ENCODE measurements around the gene RAB21. TPM values are rescaled to one million over a fixed set of nuclear protein-coding genes. Genes with fewer than 3 reads are reported as not detected.
"Not testable (repeated sequence)": the region's sequence is repeated elsewhere in the genome, so short reads cannot be mapped to it uniquely, and the experiment has no call there.

The RAB21 gene
- total RNA-seq, 4 donors from 2014 or later, result 15.9 to 48.4 (median 29.9) TPM

DNA sequence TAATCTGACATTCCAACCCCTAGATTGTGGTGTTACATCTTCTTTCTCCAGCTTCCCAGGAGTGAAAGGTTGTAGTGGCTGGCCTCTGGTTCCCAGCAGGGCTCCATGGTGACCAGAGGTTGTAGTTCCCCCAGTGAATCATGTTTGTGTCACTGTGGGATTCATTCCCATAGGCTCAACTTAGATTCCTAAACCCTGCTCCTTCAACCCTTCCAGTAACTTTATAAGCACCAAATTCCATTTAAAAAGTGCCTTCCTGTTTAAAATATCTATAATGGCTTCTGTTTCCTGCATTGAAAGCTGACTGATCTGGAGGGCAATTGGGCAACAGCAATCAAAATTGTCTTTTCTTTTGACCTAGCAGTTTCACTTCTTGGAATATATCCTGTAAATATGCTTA lies 44.4 kb downstream of the RAB21 start:
- no peaks in the 10 kb centered on the region for H3K9me3 ChIP-seq
- no peak overlapping the region for H3K4me3 ChIP-seq
- no peaks in the 10 kb centered on the region for H3K4me1 ChIP-seq
- in situ Hi-C loops (cut with MboI; ENCODE audit: low pct_ligation_motif_present in 1 of 4, low pct_unique_long_range_greater_than_20kb in 1 of 4, low sequenced_read_pairs in 3 of 4), result no loop called here
- H3K36me3 ChIP-seq, result no peaks in the 10 kb centered on the region
- TF ChIP-seq POLR2A (IDR thresholded peaks at IDR 0.05) (no peak), POLR2AphosphoS5 (IDR thresholded peaks at IDR 0.05) (no peak), EP300 (IDR thresholded peaks at IDR 0.05; ENCODE audit: low read depth) (no peak)
- TF ChIP-seq, protein P1, sequence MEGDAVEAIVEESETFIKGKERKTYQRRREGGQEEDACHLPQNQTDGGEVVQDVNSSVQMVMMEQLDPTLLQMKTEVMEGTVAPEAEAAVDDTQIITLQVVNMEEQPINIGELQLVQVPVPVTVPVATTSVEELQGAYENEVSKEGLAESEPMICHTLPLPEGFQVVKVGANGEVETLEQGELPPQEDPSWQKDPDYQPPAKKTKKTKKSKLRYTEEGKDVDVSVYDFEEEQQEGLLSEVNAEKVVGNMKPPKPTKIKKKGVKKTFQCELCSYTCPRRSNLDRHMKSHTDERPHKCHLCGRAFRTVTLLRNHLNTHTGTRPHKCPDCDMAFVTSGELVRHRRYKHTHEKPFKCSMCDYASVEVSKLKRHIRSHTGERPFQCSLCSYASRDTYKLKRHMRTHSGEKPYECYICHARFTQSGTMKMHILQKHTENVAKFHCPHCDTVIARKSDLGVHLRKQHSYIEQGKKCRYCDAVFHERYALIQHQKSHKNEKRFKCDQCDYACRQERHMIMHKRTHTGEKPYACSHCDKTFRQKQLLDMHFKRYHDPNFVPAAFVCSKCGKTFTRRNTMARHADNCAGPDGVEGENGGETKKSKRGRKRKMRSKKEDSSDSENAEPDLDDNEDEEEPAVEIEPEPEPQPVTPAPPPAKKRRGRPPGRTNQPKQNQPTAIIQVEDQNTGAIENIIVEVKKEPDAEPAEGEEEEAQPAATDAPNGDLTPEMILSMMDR (IDR thresholded peaks at IDR 0.05), result no peak
- H3K27ac ChIP-seq, result no peak overlapping the region
- DNase-seq, result no peak
- H3K27me3 ChIP-seq, result no peaks in the 10 kb centered on the region
- intact Hi-C loops (cut with DNase I; ENCODE audit: low total_unique reads), result no loop called here

DNA sequence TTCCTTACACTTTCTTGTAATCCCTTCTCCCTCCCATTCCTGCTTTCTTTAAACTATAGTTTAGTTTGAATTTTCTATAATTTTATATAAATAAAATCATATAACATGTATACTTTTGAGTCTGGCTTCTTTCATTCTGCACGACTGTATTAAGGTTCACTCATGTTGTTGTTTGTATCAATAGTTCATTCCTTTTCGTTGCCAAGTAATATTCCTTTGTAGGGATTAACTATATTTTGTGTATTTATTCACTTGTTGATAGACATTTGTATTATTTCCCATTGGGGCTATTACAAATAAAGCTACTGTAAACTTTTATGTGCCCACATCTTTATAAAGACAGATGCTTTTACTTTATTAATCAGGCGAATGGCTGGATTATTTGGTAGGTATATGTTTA lies 45.5 kb downstream of the RAB21 start:
- no peaks in the 10 kb centered on the region for H3K27me3 ChIP-seq
- no peak overlapping the region for H3K4me3 ChIP-seq
- H3K9me3 ChIP-seq, result no peaks in the 10 kb centered on the region
- intact Hi-C loops (cut with DNase I; ENCODE audit: low total_unique reads), result no loop called here
- in situ Hi-C loops (cut with MboI; ENCODE audit: low pct_ligation_motif_present in 1 of 4, low pct_unique_long_range_greater_than_20kb in 1 of 4, low sequenced_read_pairs in 3 of 4), result no loop called here
- no peak for TF ChIP-seq POLR2A (IDR thresholded peaks at IDR 0.05)
- no peak for TF ChIP-seq POLR2AphosphoS5 (IDR thresholded peaks at IDR 0.05)
- no peak for TF ChIP-seq EP300 (IDR thresholded peaks at IDR 0.05; ENCODE audit: low read depth)
- TF ChIP-seq, protein P1 (IDR thresholded peaks at IDR 0.05), result no peak
- WGBS, 2 donors (ENCODE audit: low coverage in 1 of 2), result 86 to 92% methylated on average over 3 of the region's 3 CpGs
- no peak overlapping the region for H3K27ac ChIP-seq
- no peaks in the 10 kb centered on the region for H3K4me1 ChIP-seq
- H3K36me3 ChIP-seq, result no peaks in the 10 kb centered on the region
- DNase-seq, result no peak

DNA sequence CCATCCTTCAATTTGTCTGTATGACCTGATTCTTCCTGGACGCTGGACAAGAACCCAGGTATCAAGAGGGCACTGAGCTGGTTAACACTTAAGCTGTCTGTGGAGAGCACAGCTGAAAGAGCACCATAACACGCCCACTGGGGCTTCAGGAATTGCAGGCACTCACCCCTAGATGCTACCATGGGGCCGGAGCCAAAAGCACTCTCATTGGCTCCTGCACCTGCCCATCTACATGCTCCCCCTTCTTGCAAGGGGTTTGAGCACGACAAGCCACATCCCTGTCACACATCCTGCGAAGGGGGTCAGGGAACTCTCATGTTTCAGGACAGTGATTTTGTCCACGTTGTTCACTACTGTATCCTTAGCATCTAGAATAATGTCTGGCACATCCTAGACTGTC lies 49.8 kb downstream of the RAB21 start:
- Histone ChIP-seq H3K27ac (no peak overlapping the region), H3K36me3 (no peaks in the 10 kb centered on the region), H3K4me3 (no peak overlapping the region), H3K27me3 (peaks cover 5% of the 10 kb centered on the region), H3K9me3 (no peaks in the 10 kb centered on the region), H3K4me1 (no peaks in the 10 kb centered on the region)
- in situ Hi-C loops (cut with MboI; ENCODE audit: low pct_ligation_motif_present in 1 of 4, low pct_unique_long_range_greater_than_20kb in 1 of 4, low sequenced_read_pairs in 3 of 4), result no loop called here
- TF ChIP-seq POLR2AphosphoS5 (IDR thresholded peaks at IDR 0.05) (no peak), EP300 (IDR thresholded peaks at IDR 0.05; ENCODE audit: low read depth) (no peak), POLR2A (IDR thresholded peaks at IDR 0.05) (no peak)
- TF ChIP-seq, protein P1 (IDR thresholded peaks at IDR 0.05), result no peak
- intact Hi-C loops (cut with DNase I; ENCODE audit: low total_unique reads), result no loop called here
- 59 to 78% methylated on average over 4 to 6 of the region's 6 CpGs for WGBS, 2 donors (ENCODE audit: low coverage in 1 of 2)
- no peak for DNase-seq

DNA sequence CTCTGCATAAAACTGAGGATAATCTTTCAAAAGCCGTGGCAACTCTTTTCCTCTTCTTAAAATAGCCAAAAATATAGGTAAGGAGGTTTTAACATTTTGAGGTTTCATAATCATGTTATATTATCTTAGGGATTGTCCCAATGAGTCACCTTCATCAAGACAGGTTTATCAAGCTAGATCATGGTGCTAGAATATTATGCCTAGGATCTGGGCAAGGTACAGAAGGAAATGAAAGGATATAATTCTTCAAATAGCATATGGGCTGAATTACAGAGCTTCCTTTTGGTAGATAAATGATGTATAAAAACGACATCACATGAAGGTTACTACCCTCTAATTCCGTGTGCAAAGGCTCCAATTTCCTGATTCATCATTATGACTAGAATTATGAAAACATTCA lies 56.3 kb downstream of the RAB21 start:
- DNase-seq, result no peak
- no peaks in the 10 kb centered on the region for H3K4me1 ChIP-seq
- 40 to 41% methylated on average over 3 of the region's 3 CpGs for WGBS, 2 donors (ENCODE audit: low coverage in 1 of 2)

DNA sequence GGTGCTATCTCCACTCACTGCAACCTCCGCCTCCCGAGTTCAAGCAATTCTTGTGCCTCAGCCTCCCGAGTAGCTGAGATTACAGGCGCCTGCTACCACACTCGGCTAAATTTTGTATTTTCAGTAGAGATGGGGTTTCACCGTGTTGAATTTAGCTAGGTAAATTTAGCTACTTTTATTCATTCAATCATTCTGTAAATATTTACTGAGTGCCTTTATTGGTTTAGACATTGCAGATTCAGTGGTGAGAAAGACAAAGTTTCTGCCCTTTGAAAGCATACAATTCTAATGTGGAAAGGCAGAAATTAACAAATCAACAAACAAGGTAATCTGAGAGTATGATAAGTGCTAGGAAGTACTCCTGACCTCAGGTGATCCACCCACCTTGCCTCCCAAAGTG lies 60.6 kb downstream of the RAB21 start:
- DNase-seq; H3K9me3 ChIP-seq; in situ Hi-C loops (cut with MboI; ENCODE audit: low pct_ligation_motif_present in 1 of 4, low pct_unique_long_range_greater_than_20kb in 1 of 4, low sequenced_read_pairs in 3 of 4); intact Hi-C loops (cut with DNase I; ENCODE audit: low total_unique reads); H3K27ac ChIP-seq; H3K4me3 ChIP-seq; H3K27me3 ChIP-seq; H3K4me1 ChIP-seq; H3K36me3 ChIP-seq: not testable (repeated sequence)
- 20 to 63% methylated on average over 1 to 6 of the region's 6 CpGs for WGBS, 2 donors (ENCODE audit: low coverage in 1 of 2)

More for the DNA sequence above, 56.3 kb downstream of the RAB21 start:
- TF ChIP-seq POLR2AphosphoS5 (IDR thresholded peaks at IDR 0.05), result no peak
- TF ChIP-seq, protein P1 (IDR thresholded peaks at IDR 0.05), result no peak
- Histone ChIP-seq H3K36me3 (no peaks in the 10 kb centered on the region), H3K4me3 (no peak overlapping the region), H3K27me3 (peaks cover 10% of the 10 kb centered on the region), H3K9me3 (no peaks in the 10 kb centered on the region), H3K27ac (no peak overlapping the region)
- in situ Hi-C loops (cut with MboI; ENCODE audit: low pct_ligation_motif_present in 1 of 4, low pct_unique_long_range_greater_than_20kb in 1 of 4, low sequenced_read_pairs in 3 of 4), result no loop called here
- intact Hi-C loops (cut with DNase I; ENCODE audit: low total_unique reads), result no loop called here

DNA sequence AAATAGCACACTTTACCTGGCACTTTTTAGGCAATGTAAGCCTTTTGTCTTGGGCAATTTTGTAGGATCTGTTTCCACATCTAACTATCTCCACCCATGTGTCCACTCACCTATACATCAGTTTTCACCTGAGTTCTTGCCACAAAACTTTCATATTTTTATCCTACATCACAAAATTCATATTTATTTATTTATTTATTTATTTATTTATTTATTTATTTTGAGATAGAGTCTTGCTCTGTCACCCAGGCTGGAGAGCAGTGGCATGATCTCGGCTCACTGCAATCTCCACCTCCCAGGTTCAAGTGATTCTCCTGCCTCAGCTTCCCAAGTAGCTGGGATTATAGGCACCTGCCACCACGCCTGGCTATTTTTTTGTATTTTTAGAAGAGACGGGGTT lies 67.4 kb downstream of the RAB21 start:
- H3K27ac ChIP-seq; DNase-seq; H3K4me3 ChIP-seq; intact Hi-C loops (cut with DNase I; ENCODE audit: low total_unique reads); H3K36me3 ChIP-seq; H3K27me3 ChIP-seq; H3K9me3 ChIP-seq; in situ Hi-C loops (cut with MboI; ENCODE audit: low pct_ligation_motif_present in 1 of 4, low pct_unique_long_range_greater_than_20kb in 1 of 4, low sequenced_read_pairs in 3 of 4); H3K4me1 ChIP-seq: not testable (repeated sequence)
- 95 to 97% methylated on average over 3 of the region's 3 CpGs for WGBS, 2 donors (ENCODE audit: low coverage in 1 of 2)
